SIG-M5 (cell line): ENCODE results near the gene CAPN13.
A peak's percentile ranks its signal among the peaks of the same experiment; 100 is the strongest.
"Not testable (repeated sequence)": the region's sequence is repeated elsewhere in the genome, so short reads cannot be mapped to it uniquely, and the experiment has no call there.

Experiments used
- DNase-seq: peaks from one replicate; lab custom pipeline; 2025; lab: John Stamatoyannopoulos, UW

Gene CAPN13

GRCh38 chr2:30705056-30705455 is 102.2 kb downstream of the CAPN13 start:
- DNase-seq = no peak

- no peak for DNase-seq
Measured at GRCh38 chr2:30704309-30705020, 102.8 kb downstream of the CAPN13 start.

GRCh38 chr2:30702694-30703093 is 104.6 kb downstream of the CAPN13 start:
- DNase-seq = peak; percentile 73

- DNase-seq = no peak
Measured at GRCh38 chr2:30701782-30702181, 105.5 kb downstream of the CAPN13 start.

- DNase-seq = not testable (repeated sequence)
Measured at GRCh38 chr2:30697242-30698103, 109.8 kb downstream of the CAPN13 start.

GRCh38 chr2:30695749-30696148 is 111.5 kb downstream of the CAPN13 start:
- DNase-seq = no peak

GRCh38 chr2:30694286-30695055 is 112.8 kb downstream of the CAPN13 start:
- DNase-seq = no peak

GRCh38 chr2:30693821-30694281 is 113.4 kb downstream of the CAPN13 start:
- DNase-seq = no peak

- DNase-seq = no peak
Measured at GRCh38 chr2:30692829-30693275, 114.4 kb downstream of the CAPN13 start.

- DNase-seq = no peak
Measured at GRCh38 chr2:30691948-30692828, 115.1 kb downstream of the CAPN13 start.

- no peak for DNase-seq
Measured at GRCh38 chr2:30691091-30691947, 115.9 kb downstream of the CAPN13 start.

- DNase-seq = no peak
Measured at GRCh38 chr2:30690126-30690561, 117.1 kb downstream of the CAPN13 start.

GRCh38 chr2:30689496-30690125 is 117.6 kb downstream of the CAPN13 start:
- no peak for DNase-seq

- no peak for DNase-seq
Measured at GRCh38 chr2:30688956-30689401, 118.3 kb downstream of the CAPN13 start.

- DNase-seq = no peak
Measured at GRCh38 chr2:30686669-30687068, 120.6 kb downstream of the CAPN13 start.

- no peak for DNase-seq
Measured at GRCh38 chr2:30686000-30686399, 121.2 kb downstream of the CAPN13 start.

- no peak for DNase-seq
Measured at GRCh38 chr2:30684996-30685395, 122.2 kb downstream of the CAPN13 start.

GRCh38 chr2:30684516-30684915 is 122.7 kb downstream of the CAPN13 start:
- DNase-seq = no peak

- no peak for DNase-seq
Measured at GRCh38 chr2:30684026-30684425, 123.2 kb downstream of the CAPN13 start.
